Cardiac septum (tissue), 1 donor: ENCODE data around the gene RNASE7. TPM values are rescaled to one million over a fixed set of nuclear protein-coding genes. Genes with fewer than 3 reads are reported as not detected.

Experiments used
- DNase-seq: peaks from one replicate; pipeline ENCODE4 v3.0.0-alpha.2; 2020; ENCODE audit warnings: low spot score
- intact Hi-C: fragments of 100-400 bp; cut with DNase I; formaldehyde crosslinking; loops from one replicate; pipeline ENCODE4 v1.14.0; 2022
- total RNA-seq: library from RNA; stranded (reverse); fragmentation: NEBNext Ultra II Directional; extraction: Animal tissue kit (Norgen Biotek cat#: 25700); gene quantifications from one replicate; pipeline ENCODE4 v1.2.1, GENCODE V29; 2021
- donor health status: DM: no; HTN: no; CAD: no.

RNASE7 gene
- total RNA-seq, 1 donor from 2014 or later: not detected

DNA sequence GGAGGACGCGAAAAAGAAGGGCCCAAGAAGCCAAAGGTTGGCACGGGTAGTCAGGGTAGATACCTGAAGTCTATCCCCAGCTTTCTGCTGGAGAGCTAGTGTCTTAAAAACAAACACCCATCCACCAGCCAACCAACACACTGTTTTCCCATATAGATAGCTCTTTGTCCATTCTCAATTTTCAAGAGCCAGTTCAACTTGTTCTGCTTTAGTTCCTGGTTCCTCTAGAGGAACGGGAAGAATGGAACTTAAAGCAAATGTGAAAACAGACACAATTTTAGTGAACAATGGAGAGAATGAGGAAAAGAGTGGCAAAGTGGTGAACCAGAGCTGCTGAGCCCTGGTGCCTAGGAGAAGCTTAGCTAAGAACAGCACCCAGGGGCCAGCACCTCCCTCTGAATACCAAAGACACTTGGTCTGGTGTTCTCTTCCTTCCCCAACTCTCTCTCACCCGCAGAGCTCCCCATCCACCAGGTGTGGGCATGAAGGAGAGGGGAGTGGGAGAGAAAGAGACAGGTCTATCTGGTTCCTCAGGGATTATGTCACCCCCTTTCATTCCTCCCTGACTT, 21.1 kb upstream of the RNASE7 start:
- intact Hi-C loops: no loop called here

DNA sequence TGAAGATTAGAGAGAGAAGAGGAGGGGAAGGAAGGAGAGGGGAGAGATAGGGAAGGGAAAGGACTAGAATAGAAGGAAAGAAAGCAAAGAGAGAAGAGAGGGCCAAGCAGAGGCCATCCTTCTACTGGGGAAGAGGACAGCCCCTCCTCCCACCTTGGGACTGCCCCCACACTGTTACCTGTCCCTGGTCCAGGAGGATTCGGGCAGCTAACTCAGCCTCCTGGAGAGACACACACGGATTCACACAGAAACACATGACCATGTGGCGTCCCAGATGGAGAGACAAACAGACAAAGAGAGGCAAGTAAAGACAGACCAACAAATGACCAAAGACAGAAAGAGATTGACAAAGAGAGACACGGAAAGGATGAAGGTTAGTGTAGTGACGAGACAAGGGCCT, 19.5 kb upstream of the RNASE7 start:
- intact Hi-C loops: no loop called here

More for the DNA sequence above, 21.1 kb upstream of the RNASE7 start:
- no peak for DNase-seq

DNA sequence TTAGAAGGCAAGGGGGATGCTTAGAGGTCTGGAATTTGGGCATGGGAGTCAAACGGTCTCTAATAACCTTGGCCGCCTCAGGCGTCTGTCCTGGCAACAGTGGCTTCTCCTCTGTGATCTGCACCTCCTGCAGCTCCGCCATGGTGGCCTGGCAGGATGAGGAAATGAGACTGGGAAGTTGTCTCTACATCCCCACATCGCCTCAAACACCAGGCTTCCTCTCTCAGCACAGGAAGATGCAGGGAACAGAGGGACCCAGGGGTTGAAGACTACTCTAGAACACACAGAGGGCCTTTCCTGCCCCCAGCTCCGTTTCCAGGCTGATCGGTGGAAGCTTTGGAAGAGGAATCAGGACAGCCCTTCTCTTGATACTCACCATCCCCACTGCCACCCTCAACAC, 19.0 kb upstream of the RNASE7 start:
- DNase-seq: no peak
- intact Hi-C loops: no loop called here

More for the DNA sequence above, 19.5 kb upstream of the RNASE7 start:
- DNase-seq: no peak

DNA sequence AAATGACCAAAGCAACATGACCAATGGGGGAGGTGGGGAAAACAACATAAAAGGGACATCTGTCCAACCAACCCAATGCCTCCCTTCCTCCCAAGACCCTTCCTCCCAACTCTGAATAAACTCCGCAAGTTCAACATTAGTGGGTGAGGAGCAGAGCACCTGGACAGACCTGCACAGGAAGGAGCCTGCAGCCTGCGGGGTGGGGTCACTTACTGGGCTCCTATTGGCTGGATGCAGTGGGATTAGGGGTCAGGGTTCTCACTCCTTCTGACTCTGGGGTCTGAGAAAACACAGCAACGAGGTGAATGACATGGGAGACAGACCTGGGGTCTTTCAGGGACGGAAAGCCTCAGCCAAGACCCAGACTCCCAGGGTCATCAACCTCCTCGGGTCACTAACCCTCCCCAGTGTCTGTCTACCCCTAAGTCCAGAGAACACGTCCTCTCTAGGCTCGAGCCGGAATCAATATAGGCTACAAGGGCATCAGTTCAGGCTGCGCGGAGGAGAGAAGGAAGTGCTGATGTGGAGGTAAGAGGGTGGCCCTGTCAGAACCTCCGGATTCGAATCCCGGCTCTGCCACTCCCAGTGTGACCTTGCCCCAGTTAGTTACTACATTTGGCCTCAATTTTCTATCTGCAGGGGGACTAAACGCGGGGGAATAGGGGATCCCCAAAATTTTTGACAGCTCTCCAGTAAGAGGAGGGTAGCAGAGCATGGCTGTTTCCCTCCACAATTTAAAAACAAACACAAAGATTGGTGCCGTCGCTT, 18.2 kb upstream of the RNASE7 start:
- intact Hi-C loops: loop anchor here (2.0 kb wide), 1 partner anchor 47 kb away; the partner anchor contains the start of gene ARHGEF40
- no peak for DNase-seq

DNA sequence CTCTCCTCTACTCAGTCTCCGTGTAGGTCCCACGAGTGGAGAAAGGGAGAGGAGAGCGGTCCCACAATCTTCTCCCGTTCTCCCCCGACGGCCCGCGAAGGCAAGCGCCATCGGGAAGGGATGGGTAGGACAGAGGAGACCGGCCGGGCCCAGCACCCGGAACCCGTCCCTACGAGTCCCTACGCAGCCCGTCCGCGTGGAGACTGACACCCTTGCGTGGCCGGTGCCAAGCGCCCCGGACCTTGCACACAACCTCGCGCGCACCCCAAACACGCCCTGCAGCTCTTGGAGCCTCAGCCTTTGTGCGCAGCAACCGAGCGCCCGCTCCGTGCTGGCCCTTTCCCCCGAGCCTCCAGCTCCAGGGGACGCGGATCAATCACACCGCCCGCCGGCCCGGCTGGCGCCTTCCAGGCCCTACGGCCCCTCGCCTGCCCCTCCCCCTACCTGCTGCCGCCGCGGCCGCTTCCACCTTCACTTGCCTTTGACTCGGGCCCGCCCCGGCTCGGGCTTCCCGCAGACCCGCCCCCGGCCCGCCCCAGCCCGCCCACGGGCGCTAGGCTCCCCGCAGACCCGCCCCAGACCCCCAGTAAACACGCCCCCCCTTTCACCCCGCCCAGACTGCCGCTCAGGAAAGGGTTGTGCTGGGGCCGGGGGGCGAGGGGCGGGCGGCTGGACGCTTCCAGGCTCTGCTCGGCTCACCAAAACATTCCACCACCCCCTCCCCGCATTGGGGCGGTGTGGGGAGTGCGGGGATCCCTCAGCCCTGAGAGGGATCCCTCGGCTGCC, 17.4 kb upstream of the RNASE7 start, which contains the start of gene NDRG2:
Gene NDRG2, minus strand, starts transcription at position 477 of the 786 bp plus-strand sequence. CDS start 1,746 bp downstream, outside the sequence.
- DNase-seq: peak; percentile 90
- intact Hi-C loops: loop anchor here (2.0 kb wide), 1 partner anchor 46 kb away; the partner anchor contains the start of gene ARHGEF40

DNA sequence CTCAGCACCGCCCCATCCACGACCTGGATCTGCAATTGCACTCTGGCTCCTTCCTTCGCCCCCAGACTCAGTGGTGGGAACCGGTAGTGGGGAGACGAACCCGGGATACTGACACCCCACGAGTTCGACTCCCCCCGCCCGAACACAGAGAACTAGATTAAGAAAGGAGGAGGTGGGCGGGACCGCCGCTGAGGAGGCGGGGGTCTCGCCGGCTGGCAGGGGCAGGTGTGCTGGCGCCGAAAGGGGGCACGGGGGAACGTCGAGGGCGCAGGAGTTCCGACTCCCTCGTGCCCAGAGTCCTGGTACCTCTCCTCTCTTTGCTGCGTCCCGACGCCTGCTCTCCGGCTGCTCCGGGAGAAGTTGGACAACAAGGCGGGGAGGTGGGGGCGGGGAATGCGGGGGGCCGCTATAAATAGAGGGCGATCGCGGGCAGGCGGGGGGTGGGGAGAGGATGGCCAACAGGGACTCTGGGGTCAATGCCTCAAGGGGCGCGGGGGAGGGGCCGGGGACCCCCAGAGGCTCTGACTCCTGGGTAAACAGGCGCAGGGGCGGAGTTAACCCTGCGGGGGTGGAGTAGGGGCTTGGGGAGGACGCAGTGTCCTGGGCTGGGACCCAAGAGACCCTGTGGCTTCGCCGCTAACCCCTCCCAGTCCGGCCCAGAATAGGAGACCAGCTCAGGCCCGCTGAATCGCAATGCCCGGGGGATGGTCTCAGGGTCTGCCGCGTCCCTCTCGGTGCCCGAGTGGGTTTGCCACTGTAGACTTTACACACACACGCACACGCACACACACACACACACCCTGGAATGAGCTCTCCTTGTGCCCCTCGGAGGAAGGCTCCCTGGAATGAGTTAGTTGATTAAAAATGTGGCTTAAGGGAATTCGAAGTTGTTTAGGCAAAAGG, 16.5 kb upstream of the RNASE7 start:
- intact Hi-C loops: loop anchor here (2.0 kb wide), 1 partner anchor 45 kb away; the partner anchor contains the start of gene ARHGEF40
- DNase-seq: peak; percentile 89

DNA sequence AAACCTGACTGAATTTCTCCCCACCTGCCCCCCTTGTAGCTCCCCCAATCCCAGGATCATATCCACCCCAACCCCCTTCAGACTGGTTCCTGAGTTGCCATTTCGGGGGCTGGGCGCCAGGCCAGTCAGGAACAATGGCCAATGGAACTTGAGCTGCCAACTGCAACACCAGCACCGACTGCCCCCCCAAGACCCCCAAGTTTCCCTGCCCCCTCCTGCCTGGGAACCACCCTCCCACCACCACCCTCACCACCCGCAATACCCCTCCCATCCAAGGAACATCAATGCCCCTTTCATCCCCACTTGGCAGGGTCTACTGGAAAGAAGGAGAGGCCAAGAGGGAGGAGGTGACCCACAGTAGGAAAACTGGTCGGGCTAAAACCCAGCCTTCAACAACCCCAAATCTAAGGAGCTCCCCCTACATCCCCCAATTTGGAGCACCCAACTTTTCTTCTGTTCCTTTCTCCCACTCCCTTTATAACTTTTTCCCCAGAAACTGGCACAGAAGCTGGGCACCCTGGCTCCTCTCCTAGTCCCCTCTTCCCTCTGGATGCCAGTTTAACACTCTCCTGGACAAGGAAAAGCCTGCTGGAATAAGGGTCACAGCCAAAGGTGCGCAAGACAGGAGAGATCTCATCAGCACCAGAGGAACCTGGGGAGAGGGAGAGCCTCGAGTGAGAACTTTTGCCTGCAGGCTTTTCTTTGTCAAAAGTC, 15.7 kb upstream of the RNASE7 start:
- intact Hi-C loops: no loop called here
- DNase-seq: no peak

DNA sequence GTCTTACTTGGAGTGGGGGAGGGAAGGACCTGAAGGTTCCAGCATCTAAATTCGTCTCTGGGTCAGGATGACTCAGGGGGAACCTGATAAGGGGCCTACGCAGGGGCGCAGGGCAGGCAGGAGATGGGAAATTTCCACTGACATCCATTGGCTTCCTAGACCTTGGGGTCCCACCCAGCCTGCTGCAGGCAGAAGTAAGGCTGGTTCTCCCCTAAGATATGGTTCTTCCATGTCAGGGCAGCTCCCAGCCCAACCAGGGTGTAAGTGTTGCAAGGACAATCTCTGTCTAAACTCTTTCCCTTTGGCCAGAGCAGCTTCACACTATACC, 15.2 kb upstream of the RNASE7 start:
- DNase-seq: no peak
- intact Hi-C loops: no loop called here

DNA sequence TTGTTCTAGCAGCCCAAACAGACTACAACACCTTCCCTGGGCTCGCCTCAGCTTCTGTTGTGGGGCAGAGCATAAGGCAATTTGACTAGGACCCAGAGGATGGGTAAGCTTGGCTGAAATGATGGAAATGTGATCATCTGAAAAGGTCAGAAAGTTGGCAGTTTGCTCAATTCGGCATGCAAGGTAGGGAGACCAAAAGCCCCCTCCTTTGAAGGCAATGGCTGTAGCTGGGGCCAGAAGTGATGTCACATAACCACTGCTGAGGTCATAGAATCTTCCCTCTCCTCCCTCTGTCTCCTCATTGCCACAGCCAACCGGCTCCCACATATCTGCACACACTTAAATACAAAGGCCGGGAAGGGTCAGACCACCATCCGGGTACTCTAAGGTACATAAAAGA, 12.2 kb upstream of the RNASE7 start, which contains the start of gene TPPP2:
Gene TPPP2, plus strand, starts transcription at position 301 of the 400 bp plus-strand sequence. CDS start 365 bp downstream, outside the sequence.
- intact Hi-C loops: no loop called here
- DNase-seq: no peak

DNA sequence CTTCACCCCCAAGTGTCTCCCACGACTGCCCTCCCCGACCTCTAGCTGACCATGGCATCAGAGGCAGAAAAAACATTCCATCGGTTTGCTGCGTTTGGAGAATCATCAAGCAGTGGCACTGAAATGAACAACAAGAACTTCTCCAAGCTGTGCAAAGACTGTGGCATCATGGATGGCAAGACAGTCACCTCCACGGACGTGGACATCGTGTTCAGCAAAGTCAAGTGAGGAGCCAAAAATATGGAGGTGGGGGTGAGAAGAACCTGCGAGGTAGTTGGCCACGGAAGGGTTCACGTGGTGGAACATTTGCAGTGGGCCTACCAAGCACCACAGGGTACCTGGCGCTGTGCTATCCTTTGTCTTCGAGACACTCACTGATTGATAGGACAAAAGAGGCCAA, 11.6 kb upstream of the RNASE7 start:
- no peak for DNase-seq
- intact Hi-C loops: no loop called here

DNA sequence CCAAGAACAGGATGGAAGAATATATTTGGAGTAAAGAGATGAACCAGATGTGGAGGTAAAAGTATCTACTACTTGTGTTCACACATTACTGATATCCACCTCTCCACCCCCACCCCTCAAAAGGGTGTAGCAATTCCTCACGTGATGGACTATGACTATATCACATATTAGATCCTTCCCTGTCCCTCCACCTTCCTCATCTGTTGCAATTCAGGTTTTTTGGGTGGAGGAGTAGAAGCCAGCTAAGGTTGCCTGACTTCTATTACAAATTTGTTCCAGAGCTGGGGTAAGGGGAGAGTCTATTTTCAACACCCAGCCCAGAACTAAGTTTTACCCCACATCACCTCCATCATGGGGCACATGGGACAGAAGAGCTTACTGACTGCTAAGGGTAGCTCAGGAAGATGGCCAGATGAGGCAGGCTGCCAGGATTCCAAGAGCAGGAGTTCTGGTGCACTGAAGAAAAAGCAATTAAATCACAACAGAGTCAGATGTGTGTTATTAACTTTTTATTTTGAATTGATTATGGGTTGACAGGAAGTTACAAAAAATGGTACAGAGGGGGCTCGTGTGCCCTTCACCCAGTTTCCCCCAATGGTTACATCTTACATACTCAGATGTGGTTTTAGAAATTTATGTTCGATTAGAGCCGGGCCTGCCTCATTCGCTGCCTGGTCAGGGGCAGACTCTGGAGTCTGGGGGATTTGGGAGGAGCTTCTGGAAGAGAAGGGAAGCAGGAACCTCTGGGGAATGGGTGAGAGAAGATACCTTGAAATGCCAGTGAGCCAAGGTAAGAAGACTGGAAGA, 9.6 kb upstream of the RNASE7 start:
- no peak for DNase-seq
- intact Hi-C loops: no loop called here

DNA sequence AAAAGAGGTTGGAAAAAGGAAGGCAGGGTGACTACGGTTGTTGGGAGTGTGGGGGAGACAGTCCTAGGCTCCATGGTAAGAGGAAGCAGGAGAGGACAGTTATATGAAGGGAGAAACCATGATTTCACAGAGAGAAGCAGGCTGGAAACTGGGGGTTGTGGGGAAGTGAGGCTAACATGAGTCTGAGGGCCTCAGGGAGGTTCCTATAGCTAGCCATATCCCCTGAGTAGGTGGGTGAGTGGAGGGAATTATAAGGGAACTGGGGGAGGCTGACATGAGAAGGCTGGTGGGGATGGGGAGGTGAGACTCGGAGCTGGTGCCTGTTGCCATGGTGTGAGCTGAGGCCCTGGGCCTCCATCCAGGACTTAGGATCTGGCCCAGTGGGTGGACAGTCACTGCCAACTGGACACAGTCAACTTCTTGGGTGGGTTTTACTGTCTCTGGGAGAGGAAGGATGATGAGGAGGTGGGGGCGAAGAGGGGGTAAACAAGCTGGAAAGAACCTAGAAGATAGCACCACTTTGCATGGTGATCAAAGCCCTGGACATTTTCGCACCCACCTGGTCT, 8.9 kb upstream of the RNASE7 start:
- intact Hi-C loops: no loop called here
- no peak for DNase-seq

DNA sequence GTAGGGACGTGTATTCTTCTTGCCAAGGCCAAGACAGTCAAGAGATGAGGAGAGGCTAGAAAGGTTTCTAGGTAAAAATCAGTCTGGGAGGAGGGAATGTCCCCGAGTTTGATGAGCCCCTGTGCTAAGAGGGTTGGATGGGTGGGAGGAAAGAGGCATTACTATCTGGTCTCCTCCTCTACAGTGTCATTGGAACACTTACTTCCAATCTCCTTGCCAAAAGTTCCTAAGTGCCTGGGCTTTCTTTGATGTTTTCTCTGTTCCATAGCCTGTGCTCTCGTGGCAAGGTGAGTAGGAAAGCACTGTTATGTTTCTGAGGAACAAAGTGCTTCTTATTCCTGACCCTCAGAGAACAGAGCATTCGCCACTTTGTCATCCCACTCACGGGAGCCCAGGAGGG, 7.5 kb upstream of the RNASE7 start, which contains the start of gene RNASE13:
Gene RNASE13, minus strand, starts transcription at position 101 of the 400 bp plus-strand sequence. CDS start 519 bp downstream, outside the sequence.
- DNase-seq: no peak
- intact Hi-C loops: loop anchor here (5.0 kb wide), 1 partner anchor 337 kb away; no protein-coding TSS in a partner anchor

DNA sequence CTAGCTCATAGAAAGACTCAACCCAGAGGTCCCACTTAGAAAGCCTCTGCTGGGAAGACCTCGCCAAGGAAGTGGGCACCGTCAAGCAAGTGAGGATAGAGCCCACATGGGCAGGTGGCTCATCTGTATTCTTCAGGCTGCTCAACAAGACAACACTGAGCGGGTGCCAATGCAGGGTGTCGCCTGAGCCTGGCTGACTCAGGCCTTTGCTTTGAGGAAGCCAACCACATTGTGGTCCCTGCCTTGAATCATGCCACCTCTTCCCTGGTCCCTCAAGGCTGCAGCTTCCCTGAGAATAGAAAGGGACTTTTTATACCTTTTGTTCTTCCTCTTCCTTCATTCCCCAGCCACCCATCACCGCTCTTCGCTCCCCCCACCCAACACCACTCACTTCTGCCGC, 5.4 kb upstream of the RNASE7 start:
- DNase-seq: no peak
- intact Hi-C loops: loop anchor here (5.0 kb wide), 1 partner anchor 339 kb away; no protein-coding TSS in a partner anchor

DNA sequence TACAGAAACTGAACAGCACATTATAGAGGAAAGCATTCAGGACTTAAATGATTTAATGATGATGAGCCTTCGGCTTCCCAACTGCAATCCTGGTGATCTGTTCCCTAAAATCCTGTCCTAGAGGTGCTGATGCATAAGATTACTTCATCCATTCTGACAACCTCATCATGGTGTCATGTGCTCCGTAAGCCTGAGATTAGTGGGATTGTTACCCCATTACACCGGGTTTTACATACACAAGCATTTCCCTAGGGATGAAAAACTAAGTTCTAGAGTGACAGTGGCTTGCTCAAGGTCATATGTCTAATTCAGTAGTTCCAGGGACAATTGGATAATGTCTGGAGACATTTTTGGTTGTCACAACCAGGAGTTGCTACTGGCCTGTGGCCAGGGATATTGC, 5.0 kb upstream of the RNASE7 start:
- DNase-seq: no peak
- intact Hi-C loops: loop anchor here (5.0 kb wide), 1 partner anchor 340 kb away; no protein-coding TSS in a partner anchor

DNA sequence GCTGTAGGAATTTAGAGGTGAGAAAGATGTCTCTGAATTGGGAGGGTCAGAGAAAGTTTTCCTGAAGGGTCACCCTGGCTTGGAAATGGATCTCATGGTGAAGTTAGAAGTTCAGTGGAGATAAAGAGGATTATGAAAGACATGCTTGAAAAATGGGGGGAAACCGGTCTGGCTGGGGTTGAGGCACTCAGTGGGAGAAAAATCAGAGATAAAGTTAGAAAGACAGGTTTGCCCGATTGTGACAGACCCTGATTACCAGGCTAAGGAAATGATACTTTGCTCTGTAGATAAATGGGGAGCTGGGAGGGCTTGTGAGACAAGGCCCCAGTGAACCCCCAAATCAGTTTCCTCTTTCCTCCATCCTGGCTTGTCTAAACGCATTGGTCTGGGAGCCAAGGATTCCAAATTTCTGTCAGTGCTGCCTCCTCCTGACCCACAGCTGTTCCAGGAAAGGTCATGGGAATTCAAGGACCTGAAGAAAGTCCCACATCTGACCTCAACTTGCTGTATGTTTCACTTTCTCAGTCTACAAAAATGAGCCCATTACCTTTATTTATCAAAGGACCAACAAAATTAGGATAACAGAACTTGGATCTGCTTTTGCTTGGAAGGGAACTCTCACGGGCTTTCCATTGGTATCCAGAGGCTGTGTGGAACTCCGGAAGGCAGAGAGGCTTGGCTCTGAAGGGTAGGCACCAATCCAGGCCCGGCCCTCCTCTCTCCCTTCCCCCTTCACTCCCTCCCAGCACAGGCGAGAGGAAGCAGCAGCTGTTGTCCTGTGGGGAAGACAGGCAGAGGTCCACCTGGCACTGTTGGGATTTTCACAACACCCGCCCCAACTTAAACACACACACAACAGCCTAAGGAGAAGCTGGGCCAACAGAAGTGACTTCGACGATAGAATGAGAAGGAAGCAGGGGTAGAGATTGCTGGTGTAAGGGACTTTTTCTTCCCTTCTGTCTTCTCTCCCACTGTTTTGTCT, 3.4 kb upstream of the RNASE7 start:
- intact Hi-C loops: loop anchor here (5.0 kb wide), 1 partner anchor 341 kb away; no protein-coding TSS in a partner anchor
- DNase-seq: peak; percentile 90
